Measurements from ENCODE around the gene GABRB2. TPM values are rescaled to one million over a fixed set of nuclear protein-coding genes. Genes with fewer than 3 reads are reported as not detected.

GABRB2 gene
- total and polyA plus RNA-seq, 2 of the 13 experiments (the other 11 are each of a cell fraction or from before 2014, with no cell fraction given): 0.01 TPM; not detected in 1

DNA sequence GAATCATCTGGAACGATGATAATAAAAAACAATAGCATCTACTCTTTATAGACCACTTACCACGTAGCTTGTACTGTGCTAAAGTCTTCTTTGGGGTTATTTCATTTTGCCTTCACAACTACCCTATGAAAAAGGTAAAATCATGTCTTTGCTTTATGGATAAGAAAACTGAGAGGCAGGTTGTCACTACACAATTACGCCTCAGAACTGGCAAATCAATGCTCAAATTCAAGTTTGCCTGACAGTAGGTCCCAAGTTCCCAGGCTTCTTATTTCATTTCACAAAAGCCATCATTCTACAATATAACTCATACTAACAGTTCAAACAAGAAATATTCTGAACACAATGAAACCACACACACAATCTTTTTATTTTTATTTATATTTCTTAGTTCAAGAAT, 258.5 kb downstream of the GABRB2 start:
- CTCF ChIA-PET (ENCODE audit: low intra/inter-chr PET ratio, low total read pairs): no interaction called here
- no peak for DNase-seq (ENCODE audit: low spot score)
- ATAC-seq: no peak
- H3K9me3 ChIP-seq (ENCODE audit: low read length): no peaks in the 10 kb centered on the region
- intact Hi-C loops (cut with micrococcal nuclease; ENCODE audit: unreplicated experiment): no loop called here
- BruUV-seq (replicated peaks): no TSS peak
- POLR2A ChIA-PET: no interaction called here
- no peak overlapping the region for H3K27ac ChIP-seq (ENCODE audit: extremely low read length, insufficient read depth, low read length)
- H3K4me3 ChIP-seq (replicated peaks in 1 of 3; ENCODE audit: insufficient read depth in 1 of 3, low read depth in 2 of 3, low read length in 3 of 3): no peak overlapping the region
- no peak overlapping the region for H3K9ac ChIP-seq (ENCODE audit: insufficient read depth, low read depth, low read length)
- H3K27me3 ChIP-seq (ENCODE audit: control insufficient read depth in 1 of 2, insufficient read depth in 2 of 2, low read length in 2 of 2): no peaks in the 10 kb centered on the region; a peak in 1 of 5 replicates
- in situ Hi-C loops (cut with HindIII; ENCODE audit: extremely low pct_ligation_motif_present, low pct_unique_long_range_greater_than_20kb): no loop called here
- no peak overlapping the region for H3K4me2 ChIP-seq (ENCODE audit: low read depth, low read length)
- H3K36me3 ChIP-seq (replicated peaks in 1 of 2; ENCODE audit: control insufficient read depth in 1 of 2, insufficient read depth in 2 of 2, low read length in 2 of 2): no peaks in the 10 kb centered on the region
- FAIRE-seq: no peak
- H2AFZ ChIP-seq (ENCODE audit: low read length): no peak overlapping the region
- H3K4me1 ChIP-seq (ENCODE audit: insufficient read depth, low read length): no peaks in the 10 kb centered on the region
- no peaks in the 10 kb centered on the region for H3K79me2 ChIP-seq (ENCODE audit: insufficient read depth, low read length)
- WGBS (ENCODE audit: low lambda C conversion rate): 47% methylated on average over 3 of the region's 3 CpGs
- no peaks in the 10 kb centered on the region for H4K20me1 ChIP-seq (ENCODE audit: insufficient read depth, low read length)
- TF ChIP-seq NFKBIZ (CRISPR knock-in tag; IDR thresholded peaks at IDR 0.05) (no peak), BRD4 (CRISPR knock-in tag; IDR thresholded peaks at IDR 0.05) (no peak), SP5 (CRISPR knock-in tag; IDR thresholded peaks at IDR 0.05; ENCODE audit: borderline replicate concordance, low read depth) (no peak), ZBTB1 (CRISPR knock-in tag; IDR thresholded peaks at IDR 0.05; ENCODE audit: borderline replicate concordance) (no peak), FLYWCH1 (CRISPR knock-in tag; IDR thresholded peaks at IDR 0.05) (no peak), RFXAP (CRISPR knock-in tag; IDR thresholded peaks at IDR 0.05; ENCODE audit: borderline replicate concordance) (no peak), ZMYM3 (CRISPR knock-in tag; IDR thresholded peaks at IDR 0.05) (no peak), ZNF737 (CRISPR knock-in tag; IDR thresholded peaks at IDR 0.05; ENCODE audit: borderline replicate concordance) (no peak), TRIM24 (CRISPR knock-in tag; IDR thresholded peaks at IDR 0.05) (no peak), MAZ (IDR thresholded peaks at IDR 0.05; ENCODE audit: borderline replicate concordance, low read depth, low read length) (no peak), MAZ (CRISPR knock-in tag; IDR thresholded peaks at IDR 0.05; ENCODE audit: low read depth) (no peak), MEIS2 (CRISPR knock-in tag; IDR thresholded peaks at IDR 0.05) (no peak), ZSCAN21 (CRISPR knock-in tag; IDR thresholded peaks at IDR 0.05; ENCODE audit: borderline replicate concordance) (no peak), ZNF546 (CRISPR knock-in tag; conservative IDR thresholded peaks at IDR 0.05) (no peak), SIX1 (CRISPR knock-in tag; IDR thresholded peaks at IDR 0.05; ENCODE audit: borderline replicate concordance) (no peak)
- TF ChIP-seq, protein P1, sequence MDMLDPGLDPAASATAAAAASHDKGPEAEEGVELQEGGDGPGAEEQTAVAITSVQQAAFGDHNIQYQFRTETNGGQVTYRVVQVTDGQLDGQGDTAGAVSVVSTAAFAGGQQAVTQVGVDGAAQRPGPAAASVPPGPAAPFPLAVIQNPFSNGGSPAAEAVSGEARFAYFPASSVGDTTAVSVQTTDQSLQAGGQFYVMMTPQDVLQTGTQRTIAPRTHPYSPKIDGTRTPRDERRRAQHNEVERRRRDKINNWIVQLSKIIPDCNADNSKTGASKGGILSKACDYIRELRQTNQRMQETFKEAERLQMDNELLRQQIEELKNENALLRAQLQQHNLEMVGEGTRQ (IDR thresholded peaks at IDR 0.05; ENCODE audit: low read depth, low read length): no peak
- TF ChIP-seq, protein P1 (CRISPR knock-in tag; IDR thresholded peaks at IDR 0.05; ENCODE audit: borderline replicate concordance): no peak
- TF ChIP-seq, protein P2, sequence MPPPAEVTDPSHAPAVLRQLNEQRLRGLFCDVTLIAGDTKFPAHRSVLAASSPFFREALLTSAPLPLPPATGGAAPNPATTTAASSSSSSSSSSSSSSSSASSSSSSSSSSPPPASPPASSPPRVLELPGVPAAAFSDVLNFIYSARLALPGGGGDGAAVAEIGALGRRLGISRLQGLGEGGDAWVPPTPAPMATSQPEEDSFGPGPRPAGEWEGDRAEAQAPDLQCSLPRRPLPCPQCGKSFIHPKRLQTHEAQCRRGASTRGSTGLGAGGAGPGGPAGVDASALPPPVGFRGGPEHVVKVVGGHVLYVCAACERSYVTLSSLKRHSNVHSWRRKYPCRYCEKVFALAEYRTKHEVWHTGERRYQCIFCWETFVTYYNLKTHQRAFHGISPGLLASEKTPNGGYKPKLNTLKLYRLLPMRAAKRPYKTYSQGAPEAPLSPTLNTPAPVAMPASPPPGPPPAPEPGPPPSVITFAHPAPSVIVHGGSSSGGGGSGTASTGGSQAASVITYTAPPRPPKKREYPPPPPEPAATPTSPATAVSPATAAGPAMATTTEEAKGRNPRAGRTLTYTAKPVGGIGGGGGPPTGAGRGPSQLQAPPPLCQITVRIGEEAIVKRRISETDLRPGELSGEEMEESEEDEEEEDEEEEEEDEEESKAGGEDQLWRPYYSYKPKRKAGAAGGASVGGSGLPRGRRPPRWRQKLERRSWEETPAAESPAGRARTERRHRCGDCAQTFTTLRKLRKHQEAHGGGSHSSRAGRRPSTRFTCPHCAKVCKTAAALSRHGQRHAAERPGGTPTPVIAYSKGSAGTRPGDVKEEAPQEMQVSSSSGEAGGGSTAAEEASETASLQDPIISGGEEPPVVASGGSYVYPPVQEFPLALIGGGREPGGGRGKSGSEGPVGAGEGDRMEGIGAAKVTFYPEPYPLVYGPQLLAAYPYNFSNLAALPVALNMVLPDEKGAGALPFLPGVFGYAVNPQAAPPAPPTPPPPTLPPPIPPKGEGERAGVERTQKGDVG (CRISPR knock-in tag; IDR thresholded peaks at IDR 0.05; ENCODE audit: borderline replicate concordance): no peak
- TF ChIP-seq, protein P3, sequence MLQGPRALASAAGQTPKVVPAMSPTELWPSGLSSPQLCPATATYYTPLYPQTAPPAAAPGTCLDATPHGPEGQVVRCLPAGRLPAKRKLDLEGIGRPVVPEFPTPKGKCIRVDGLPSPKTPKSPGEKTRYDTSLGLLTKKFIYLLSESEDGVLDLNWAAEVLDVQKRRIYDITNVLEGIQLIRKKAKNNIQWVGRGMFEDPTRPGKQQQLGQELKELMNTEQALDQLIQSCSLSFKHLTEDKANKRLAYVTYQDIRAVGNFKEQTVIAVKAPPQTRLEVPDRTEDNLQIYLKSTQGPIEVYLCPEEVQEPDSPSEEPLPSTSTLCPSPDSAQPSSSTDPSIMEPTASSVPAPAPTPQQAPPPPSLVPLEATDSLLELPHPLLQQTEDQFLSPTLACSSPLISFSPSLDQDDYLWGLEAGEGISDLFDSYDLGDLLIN (CRISPR knock-in tag; IDR thresholded peaks at IDR 0.05; ENCODE audit: borderline replicate concordance): no peak
